Neuronal stem cell (in vitro differentiated cells): ENCODE measurements around the gene PCID2.
A peak's percentile ranks its signal among the peaks of the same experiment; 100 is the strongest.

Source experiments
- DNase-seq: peaks from one replicate; pipeline ENCODE4 v3.0.0-alpha.2; 2013; ENCODE audit warnings: low spot score
- H2AFZ ChIP-seq: one replicate; pipeline ENCODE4 v1.6.1; 2013; ENCODE audit warnings: mild to moderate bottlenecking, low read length, inconsistent platforms
- H2AK5ac ChIP-seq: 2 replicates; pipeline ENCODE4 v1.6.1; 2013; ENCODE audit warnings: low read depth, mild to moderate bottlenecking, inconsistent platforms, low read length, moderate library complexity, mixed read lengths
- H2BK120ac ChIP-seq: 2 replicates; pipeline ENCODE4 v1.6.1; 2013; ENCODE audit warnings: low read depth, mild to moderate bottlenecking, inconsistent platforms, low read length, moderate library complexity, mixed read lengths
- H2BK12ac ChIP-seq: one replicate; pipeline ENCODE4 v1.6.1; 2013; ENCODE audit warnings: low read length, inconsistent platforms
- H2BK15ac ChIP-seq: 2 replicates; pipeline ENCODE4 v1.6.1; 2013; ENCODE audit warnings: mild to moderate bottlenecking, low read length, inconsistent platforms, mixed read lengths
- H2BK5ac ChIP-seq: one replicate; pipeline ENCODE4 v1.6.1; 2013; ENCODE audit warnings: inconsistent platforms, mild to moderate bottlenecking, low read length, moderate library complexity
- H3K14ac ChIP-seq: one replicate; pipeline ENCODE4 v1.6.1; 2013; ENCODE audit warnings: low read length, inconsistent platforms
- H3K18ac ChIP-seq: 2 replicates; pipeline ENCODE4 v1.6.1; 2013; ENCODE audit warnings: low read length, inconsistent platforms
- H3K23ac ChIP-seq: 2 replicates; pipeline ENCODE4 v1.6.1; 2013; ENCODE audit warnings: low read depth, mild to moderate bottlenecking, mixed read lengths, low read length, inconsistent platforms; ENCODE audit not compliant: poor library complexity
- H3K27ac ChIP-seq: replicated peaks from 3 replicates; pipeline ENCODE4 v1.5.1; 2013; ENCODE audit warnings: low read length, inconsistent platforms
- H3K27me3 ChIP-seq, 3 experiments: 2 replicates each; pipeline ENCODE4 v1.6.1; 2013; ENCODE audit warnings: low read length in 3 of 3, mild to moderate bottlenecking in 2 of 3, inconsistent platforms in 1 of 3, low read depth in 1 of 3, mixed read lengths in 1 of 3, moderate library complexity in 1 of 3; ENCODE audit not compliant: control insufficient read depth in 3 of 3, insufficient read depth in 3 of 3
- H3K36me3 ChIP-seq, 2 donors: replicated peaks in 1 of 2; 2 replicates each; pipeline ENCODE4 v1.6.1; 2013; ENCODE audit warnings: low read length in 2 of 2; ENCODE audit not compliant: control insufficient read depth in 2 of 2, insufficient read depth in 2 of 2
- H3K4ac ChIP-seq: 2 replicates; pipeline ENCODE4 v1.6.1; 2013; ENCODE audit warnings: inconsistent platforms, mild to moderate bottlenecking, low read length, moderate library complexity
- H3K4me1 ChIP-seq, 2 donors: 1 replicate in 1 of 2; 2 replicates in 1 of 2; pipeline ENCODE4 v1.6.1; 2013; ENCODE audit warnings: low read length in 2 of 2, low read depth in 1 of 2; ENCODE audit not compliant: control insufficient read depth in 2 of 2, insufficient read depth in 1 of 2
- H3K4me2 ChIP-seq: one replicate; pipeline ENCODE4 v1.6.1; 2013; ENCODE audit warnings: mild to moderate bottlenecking, low read length, inconsistent platforms; ENCODE audit not compliant: insufficient read depth, poor library complexity, severe bottlenecking
- H3K4me3 ChIP-seq, 2 donors: 2 replicates each; pipeline ENCODE4 v1.5.1; 2013; ENCODE audit warnings: low read length in 2 of 2, mild to moderate bottlenecking in 2 of 2, inconsistent platforms in 1 of 2, moderate library complexity in 1 of 2
- H3K79me1 ChIP-seq: one replicate; pipeline ENCODE4 v1.6.1; 2013; ENCODE audit warnings: low read depth, mild to moderate bottlenecking, inconsistent platforms, low read length, moderate library complexity
- H3K9ac ChIP-seq: one replicate; pipeline ENCODE4 v1.6.1; 2013; ENCODE audit warnings: mild to moderate bottlenecking, low read depth, low read length, inconsistent platforms; ENCODE audit not compliant: poor library complexity
- H3K9me3 ChIP-seq, 2 donors: replicated peaks in 1 of 2; 2 replicates each; pipeline versions ENCODE3 to v1.6.1; 2013; ENCODE audit warnings: low read length in 2 of 2, mild to moderate bottlenecking in 2 of 2, inconsistent platforms in 1 of 2, low read depth in 1 of 2, mixed read lengths in 1 of 2, moderate library complexity in 1 of 2; ENCODE audit not compliant: control insufficient read depth in 2 of 2, insufficient read depth in 1 of 2
- H4K8ac ChIP-seq: one replicate; pipeline ENCODE4 v1.6.1; 2013; ENCODE audit warnings: low read depth, mild to moderate bottlenecking, inconsistent platforms, low read length, moderate library complexity
- H4K91ac ChIP-seq: one replicate; pipeline ENCODE4 v1.6.1; 2013; ENCODE audit warnings: low read length, low read depth, mild to moderate bottlenecking, inconsistent platforms; ENCODE audit not compliant: poor library complexity
- WGBS, 2 donors: extraction: QIAGEN DNeasy Blood & Tissue Kit; methylation state at CpG; one replicate each; pipeline ENCODE4 v1.1.7; 2013; ENCODE audit warnings: missing lambda C conversion rate in 2 of 2, mixed read lengths in 1 of 2; ENCODE audit not compliant: insufficient read length in 2 of 2, insufficient replicate concordance in 1 of 2; ENCODE audit errors: extremely low coverage in 2 of 2; 5-methylcytosine and 5-hydroxymethylcytosine counted together

PCID2 gene

DNA sequence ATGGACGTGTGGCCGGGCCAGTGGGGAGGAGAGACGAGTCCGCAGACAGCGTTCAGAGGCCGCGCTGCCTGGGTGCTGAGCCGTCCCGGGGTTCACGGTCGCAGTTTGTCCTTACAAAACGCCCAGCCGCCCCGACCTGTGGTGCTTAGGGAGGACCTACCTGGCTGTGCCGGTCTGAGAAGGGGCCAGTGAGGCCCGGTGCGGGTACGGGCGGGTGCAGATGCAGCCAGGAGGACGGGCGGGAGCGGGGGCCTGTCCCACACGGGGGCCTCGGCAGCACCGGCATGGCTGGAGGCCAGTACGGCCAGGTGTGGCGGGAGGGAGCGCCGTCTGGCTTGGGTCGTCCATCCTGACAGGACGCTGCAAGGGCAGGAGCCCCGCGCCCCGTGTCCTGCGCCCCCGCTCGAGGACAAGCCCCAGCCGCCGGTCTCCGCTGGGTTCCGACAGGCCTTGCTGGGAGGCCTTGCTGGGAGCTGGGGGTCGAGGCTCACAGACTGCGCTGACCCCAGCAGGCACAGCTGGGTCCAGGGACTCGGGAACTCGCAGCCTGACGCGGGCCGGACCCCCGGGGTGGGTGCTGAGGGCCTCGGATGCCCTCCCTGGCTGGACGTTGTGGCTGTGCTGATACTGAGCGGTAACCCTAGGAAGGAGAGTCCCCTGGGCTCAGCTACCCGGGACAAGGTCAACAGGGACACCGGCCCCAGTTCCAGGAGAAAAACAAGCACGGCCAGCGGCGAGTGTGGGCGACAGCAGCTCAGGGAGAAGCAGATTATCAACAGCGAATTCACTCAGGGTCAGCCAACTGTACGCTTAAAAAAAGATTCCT, 55.3 kb downstream of the PCID2 start:
- H3K27me3 ChIP-seq = peaks cover 0 to 20% (median 19%) of the 10 kb centered on the region in 3 experiments
- peak overlapping the region; percentile 91 for H3K4me2 ChIP-seq
- peak overlapping the region; percentile 97 for H3K9ac ChIP-seq
- H2BK15ac ChIP-seq = peak overlapping the region; percentile 99
- H4K91ac ChIP-seq = peak overlapping the region; percentile 68
- H3K36me3 ChIP-seq = no peaks in the 10 kb centered on the region
- peak overlapping the region; percentile 84 for H3K14ac ChIP-seq
- no peak overlapping the region for H3K27ac ChIP-seq
- peak overlapping the region; percentile 77 for H2BK5ac ChIP-seq
- H2BK120ac ChIP-seq = peak overlapping the region; percentile 94
- peak overlapping the region; percentile 95 for H2AFZ ChIP-seq
- peaks cover 10 to 18% of the 10 kb centered on the region in 2 donors for H3K4me1 ChIP-seq
- H3K4me3 ChIP-seq = peak overlapping the region; percentile 42 to 74
- peak overlapping the region; percentile 99 for H2BK12ac ChIP-seq
- H3K18ac ChIP-seq = peak overlapping the region; percentile 98
- peak overlapping the region; percentile 97 for H4K8ac ChIP-seq
- H3K79me1 ChIP-seq = no peaks in the 10 kb centered on the region
- peak overlapping the region; percentile 94 for H3K4ac ChIP-seq
- peaks cover 0 to 3% of the 10 kb centered on the region in 2 donors for H3K9me3 ChIP-seq
- peak; percentile 67 for DNase-seq
- peak overlapping the region; percentile 92 for H3K23ac ChIP-seq
- peak overlapping the region; percentile 81 for H2AK5ac ChIP-seq
- no CpG with 5 or more reads among the region's 60 CpGs for WGBS, 2 donors

DNA sequence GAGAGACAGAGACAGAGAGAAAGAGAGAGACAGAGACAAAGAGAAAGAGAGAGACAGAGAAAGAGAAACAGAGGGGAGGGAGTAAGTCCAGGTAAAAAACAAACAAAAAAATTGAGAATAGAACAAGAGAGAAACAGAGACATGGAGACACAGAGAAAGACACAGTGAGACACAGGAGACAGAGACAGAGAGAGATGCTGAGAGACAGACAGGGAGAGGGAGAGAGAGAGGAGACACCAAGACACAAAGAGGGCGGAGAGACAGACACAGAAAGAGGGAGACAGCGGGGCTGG, 55.8 kb downstream of the PCID2 start:
- H2AFZ ChIP-seq = peak overlapping the region; percentile 95
- H2BK120ac ChIP-seq = peak overlapping the region; percentile 94
- H3K4me1 ChIP-seq = peaks cover 9 to 17% of the 10 kb centered on the region in 2 donors
- H3K4me2 ChIP-seq = peak overlapping the region; percentile 91
- WGBS, 2 donors = no CpG with 5 or more reads among the region's 2 CpGs
- H3K9me3 ChIP-seq = peaks cover 0 to 3% of the 10 kb centered on the region in 2 donors
- H2BK12ac ChIP-seq = peak overlapping the region; percentile 85
- no peaks in the 10 kb centered on the region for H3K79me1 ChIP-seq
- peak overlapping the region; percentile 77 for H2BK5ac ChIP-seq
- peak overlapping the region; percentile 81 for H2AK5ac ChIP-seq
- no peak overlapping the region for H3K4ac ChIP-seq
- peak overlapping the region in 1 of 2 donors; percentile 74 for H3K4me3 ChIP-seq
- H3K27me3 ChIP-seq = peaks cover 0 to 20% (median 19%) of the 10 kb centered on the region in 3 experiments
- H4K8ac ChIP-seq = no peak overlapping the region
- peak overlapping the region; percentile 98 for H3K18ac ChIP-seq
- H3K9ac ChIP-seq = peak overlapping the region; percentile 97
- H3K14ac ChIP-seq = no peak overlapping the region
- H3K27ac ChIP-seq = no peak overlapping the region
- peak overlapping the region; percentile 29 for H3K23ac ChIP-seq
- H2BK15ac ChIP-seq = peak overlapping the region; percentile 99
- no peaks in the 10 kb centered on the region for H3K36me3 ChIP-seq
- DNase-seq = no peak
- H4K91ac ChIP-seq = peak overlapping the region; percentile 68

DNA sequence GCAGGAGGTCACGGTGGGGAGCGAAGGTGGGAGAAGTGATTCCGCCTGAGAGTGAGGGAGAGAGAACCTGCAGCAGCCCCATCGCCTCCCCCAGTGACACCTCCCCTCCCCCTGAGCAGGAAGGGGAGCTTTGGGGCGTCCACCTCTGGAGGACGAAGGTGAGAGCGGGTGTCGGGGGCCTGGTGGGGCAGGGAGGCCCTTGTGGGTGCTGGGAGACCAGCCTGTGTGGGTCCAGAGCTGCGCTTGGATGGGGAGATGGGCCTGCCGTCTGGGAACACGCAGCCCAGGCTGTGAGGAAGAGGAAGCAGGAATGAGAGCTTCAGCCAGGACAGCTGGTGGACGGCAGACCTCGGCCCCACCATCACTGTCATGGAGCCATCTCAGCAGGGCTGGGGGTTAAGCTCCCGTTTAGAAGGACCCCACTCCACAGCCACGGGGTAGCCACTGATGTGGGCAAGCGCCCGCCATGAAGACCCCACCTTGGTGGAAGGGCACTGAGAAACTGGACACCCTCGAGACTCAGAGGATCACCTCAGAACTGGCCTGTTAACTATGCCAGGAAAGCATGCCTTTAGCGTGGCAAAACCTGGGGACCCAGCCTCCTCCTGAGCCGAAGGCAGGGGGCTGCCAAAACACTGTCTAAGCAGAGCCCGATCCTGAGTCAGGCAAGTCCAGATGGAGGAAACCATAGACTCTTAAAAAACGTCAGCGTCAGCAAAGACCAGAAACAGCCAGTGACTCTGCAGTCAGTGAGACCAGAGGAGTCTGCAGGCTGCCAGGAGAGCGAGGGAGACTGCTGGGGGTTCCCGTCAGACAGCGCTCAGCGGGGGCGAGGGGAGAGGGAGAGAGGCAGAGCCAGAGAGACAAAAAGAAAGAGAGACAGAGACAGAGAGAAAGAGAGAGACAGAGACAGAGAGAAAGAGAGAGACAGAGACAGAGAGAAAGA, 56.5 kb downstream of the PCID2 start:
- WGBS, 2 donors = no CpG with 5 or more reads among the region's 28 CpGs
- H2BK5ac ChIP-seq = no peak overlapping the region
- H3K27ac ChIP-seq = no peak overlapping the region
- H4K8ac ChIP-seq = no peak overlapping the region
- H3K14ac ChIP-seq = no peak overlapping the region
- H3K27me3 ChIP-seq = peaks cover 0 to 19% (median 18%) of the 10 kb centered on the region in 3 experiments
- H2AFZ ChIP-seq = no peak overlapping the region
- H3K4me3 ChIP-seq = no peak overlapping the region
- no peak overlapping the region for H3K4ac ChIP-seq
- no peaks in the 10 kb centered on the region for H3K79me1 ChIP-seq
- peak overlapping the region; percentile 75 for H2BK15ac ChIP-seq
- peaks cover 9 to 14% of the 10 kb centered on the region in 2 donors for H3K4me1 ChIP-seq
- H4K91ac ChIP-seq = no peak overlapping the region
- DNase-seq = no peak
- H3K9ac ChIP-seq = no peak overlapping the region
- no peaks in the 10 kb centered on the region for H3K36me3 ChIP-seq
- peaks cover 0 to under 1% of the 10 kb centered on the region in 2 donors for H3K9me3 ChIP-seq
- H3K4me2 ChIP-seq = peak overlapping the region; percentile 91
- H2BK120ac ChIP-seq = no peak overlapping the region
- peak overlapping the region; percentile 3 for H2AK5ac ChIP-seq
- no peak overlapping the region for H3K23ac ChIP-seq
- H2BK12ac ChIP-seq = no peak overlapping the region
- peak overlapping the region; percentile 28 for H3K18ac ChIP-seq
